Medulla oblongata (tissue), 1 donor: ENCODE results near the gene CHST11.

Experiments used
- DNase-seq: peaks from one replicate; pipeline ENCODE4 v3.0.0-alpha.2; 2015; ENCODE audit errors: extremely low spot score

Gene CHST11

GRCh38 chr12:104653730-104654664, 197.2 kb downstream of the CHST11 start:
- no peak for DNase-seq

GRCh38 chr12:104654665-104655609, 198.2 kb downstream of the CHST11 start:
- no peak for DNase-seq

- no peak for DNase-seq
Observed at GRCh38 chr12:104656383-104656782, 199.6 kb downstream of the CHST11 start.

GRCh38 chr12:104656921-104657320, 200.2 kb downstream of the CHST11 start:
- no peak for DNase-seq

GRCh38 chr12:104657726-104658484, 201.2 kb downstream of the CHST11 start:
- no peak for DNase-seq

- no peak for DNase-seq
Observed at GRCh38 chr12:104659058-104659457, 202.3 kb downstream of the CHST11 start.

GRCh38 chr12:104662203-104662602, 205.5 kb downstream of the CHST11 start:
- no peak for DNase-seq

GRCh38 chr12:104662908-104663307, 206.2 kb downstream of the CHST11 start:
- no peak for DNase-seq

GRCh38 chr12:104664351-104664750, 207.6 kb downstream of the CHST11 start:
- DNase-seq, result no peak

GRCh38 chr12:104665296-104665695, 208.5 kb downstream of the CHST11 start:
- no peak for DNase-seq

- DNase-seq, result no peak
Observed at GRCh38 chr12:104667139-104667538, 210.4 kb downstream of the CHST11 start.

GRCh38 chr12:104668274-104668718, 211.5 kb downstream of the CHST11 start:
- DNase-seq, result peak; percentile 46

GRCh38 chr12:104669089-104669721, 212.5 kb downstream of the CHST11 start:
- DNase-seq, result peak; percentile 93

- no peak for DNase-seq
Observed at GRCh38 chr12:104669851-104670337, 213.1 kb downstream of the CHST11 start.

GRCh38 chr12:104670439-104671408, 214.0 kb downstream of the CHST11 start:
- no peak for DNase-seq

GRCh38 chr12:104671409-104672095, 214.8 kb downstream of the CHST11 start:
- DNase-seq, result peak; percentile 75

GRCh38 chr12:104672096-104672445, 215.3 kb downstream of the CHST11 start:
- no peak for DNase-seq

GRCh38 chr12:104672501-104673265, 215.9 kb downstream of the CHST11 start:
- DNase-seq, result peak; percentile 64
